IMR-90 (cell line): ENCODE measurements around the gene CYP26B1. TPM values are rescaled to one million over a fixed set of nuclear protein-coding genes. Genes with fewer than 3 reads are reported as not detected.

Experiments used
- ATAC-seq: fragments of 200-7000 bp; cut with Tn5 transposase; 2 replicates; pipeline ENCODE4 v1.9.1; 2020; ENCODE audit warnings: low read depth, mild to moderate bottlenecking, moderate library complexity
- BruUV-seq: library from RNA; stranded (reverse); fragments of 400-500 nt; replicated peaks from 2 replicates; lab custom pipeline; 2021; lab: Mats Ljungman, UMichigan
- CTCF ChIA-PET: fragments of 300-600 bp; formaldehyde crosslinking; extraction: SDS; loops from one replicate; lab custom pipeline; 2021; ENCODE audit warnings: antibody characterized with exemption; lab: Yijun Ruan, JAX
- POLR2A ChIA-PET: fragments of 300-600 bp; sonication (Branson Sonifier 250); formaldehyde crosslinking; loops from one replicate; lab custom pipeline; 2022; ENCODE audit warnings: antibody characterized with exemption; ENCODE audit not compliant: unreplicated experiment; lab: Charles Lee
- DNase-seq: peaks from one replicate; pipeline ENCODE4 v3.0.0; 2013
- H2AFZ ChIP-seq: replicated peaks from 2 replicates; pipeline ENCODE3; 2013; ENCODE audit warnings: low read length, mild to moderate bottlenecking; ENCODE audit not compliant: poor library complexity
- H2AK5ac ChIP-seq: 2 replicates; pipeline ENCODE4 v1.6.1; 2013; ENCODE audit warnings: low read depth, low read length, inconsistent platforms
- H2AK9ac ChIP-seq: replicated peaks from 2 replicates; pipeline ENCODE3; 2013; ENCODE audit warnings: mild to moderate bottlenecking, low read depth, low read length, moderate library complexity; ENCODE audit not compliant: poor library complexity
- H2BK120ac ChIP-seq: 2 replicates; pipeline ENCODE4 v1.6.1; 2013; ENCODE audit warnings: low read depth, low read length, inconsistent platforms
- H2BK15ac ChIP-seq: 3 replicates; pipeline ENCODE4 v1.6.1; 2013; ENCODE audit warnings: low read depth, low read length, inconsistent platforms
- H2BK20ac ChIP-seq: 2 replicates; pipeline ENCODE4 v1.6.1; 2013; ENCODE audit warnings: low read depth, mild to moderate bottlenecking, inconsistent platforms, low read length, moderate library complexity
- H2BK5ac ChIP-seq: 2 replicates; pipeline ENCODE4 v1.6.1; 2013; ENCODE audit warnings: mild to moderate bottlenecking, low read depth, low read length, inconsistent platforms; ENCODE audit not compliant: poor library complexity, severe bottlenecking
- H3K14ac ChIP-seq: replicated peaks from 2 replicates; pipeline ENCODE4 v1.6.1; 2013; ENCODE audit warnings: low read depth, low read length, inconsistent platforms
- H3K18ac ChIP-seq: 2 replicates; pipeline ENCODE4 v1.6.1; 2013; ENCODE audit warnings: low read depth, low read length, control low read depth
- H3K23ac ChIP-seq: 2 replicates; pipeline ENCODE4 v1.6.1; 2013; ENCODE audit warnings: low read depth, low read length, inconsistent platforms
- H3K27ac ChIP-seq: 2 replicates; pipeline ENCODE4 v1.5.1; 2013; ENCODE audit warnings: mild to moderate bottlenecking, control low read depth, low read length; ENCODE audit not compliant: insufficient read depth
- H3K27me3 ChIP-seq: 2 replicates; pipeline ENCODE4 v1.6.1; 2013; ENCODE audit warnings: low read length; ENCODE audit not compliant: control insufficient read depth, insufficient read depth
- H3K36me3 ChIP-seq: 2 replicates; pipeline ENCODE4 v1.6.1; 2013; ENCODE audit warnings: low read length, mixed read lengths; ENCODE audit not compliant: control insufficient read depth, insufficient read depth
- H3K4ac ChIP-seq: 2 replicates; pipeline ENCODE4 v1.6.1; 2013; ENCODE audit warnings: low read depth, low read length, inconsistent platforms
- H3K4me1 ChIP-seq: 2 replicates; pipeline ENCODE4 v1.6.1; 2013; ENCODE audit warnings: low read length, mixed read lengths; ENCODE audit not compliant: control insufficient read depth, insufficient read depth
- H3K4me2 ChIP-seq: 2 replicates; pipeline ENCODE4 v1.6.1; 2013; ENCODE audit warnings: low read depth, mild to moderate bottlenecking, control low read depth, low read length, moderate library complexity
- H3K4me3 ChIP-seq: 2 replicates; pipeline ENCODE4 v1.5.1; 2013; ENCODE audit warnings: low read depth, mild to moderate bottlenecking, control low read depth, low read length, moderate library complexity; ENCODE audit not compliant: insufficient read depth
- H3K56ac ChIP-seq: 2 replicates; pipeline ENCODE4 v1.6.1; 2013; ENCODE audit warnings: low read length, inconsistent platforms; ENCODE audit not compliant: insufficient read depth; ENCODE audit errors: extremely low read depth
- H3K79me1 ChIP-seq, 2 experiments: 2 replicates each; pipeline ENCODE4 v1.6.1; 2013; ENCODE audit warnings: low read length in 2 of 2, inconsistent platforms in 1 of 2, low read depth in 1 of 2
- H3K9ac ChIP-seq: 2 replicates; pipeline ENCODE4 v1.6.1; 2013; ENCODE audit warnings: low read depth, low read length, control low read depth
- H3K9me1 ChIP-seq: 2 replicates; pipeline ENCODE4 v1.6.1; 2013; ENCODE audit warnings: low read length, inconsistent platforms; ENCODE audit not compliant: insufficient read depth
- H3K9me3 ChIP-seq: 2 replicates; pipeline ENCODE4 v1.6.1; 2013; ENCODE audit warnings: low read length; ENCODE audit not compliant: control insufficient read depth, insufficient read depth
- H4K20me1 ChIP-seq: 2 replicates; pipeline ENCODE4 v1.6.1; 2013; ENCODE audit warnings: low read length, inconsistent platforms; ENCODE audit not compliant: insufficient read depth
- H4K5ac ChIP-seq: 2 replicates; pipeline ENCODE4 v1.6.1; 2013; ENCODE audit warnings: mild to moderate bottlenecking, low read depth, low read length, control low read depth
- H4K8ac ChIP-seq, 2 experiments: 2 replicates each; pipeline ENCODE4 v1.6.1; 2013; ENCODE audit warnings: low read depth in 2 of 2, low read length in 2 of 2, control low read depth in 1 of 2, inconsistent platforms in 1 of 2
- H4K91ac ChIP-seq: 2 replicates; pipeline ENCODE4 v1.6.1; 2013; ENCODE audit warnings: low read depth, low read length, inconsistent platforms; ENCODE audit not compliant: insufficient read depth
- CHD1 ChIP-seq: IDR thresholded peaks from 2 replicates; pipeline ENCODE4 v1.6.1; 2012; ENCODE audit warnings: low read depth, low read length, improper control_type of control experiment
- MAFK ChIP-seq: IDR thresholded peaks from 2 replicates; pipeline ENCODE4 v1.6.1; 2012; ENCODE audit warnings: low read depth, low read length, improper control_type of control experiment
- MXI1 ChIP-seq: IDR thresholded peaks from 2 replicates; pipeline ENCODE4 v1.6.1; 2012; ENCODE audit warnings: low read depth, mild to moderate bottlenecking, low read length, moderate library complexity, borderline replicate concordance
- RAD21 ChIP-seq: IDR thresholded peaks from 2 replicates; pipeline ENCODE4 v1.6.1; 2012; ENCODE audit warnings: low read length, improper control_type of control experiment
- RCOR1 ChIP-seq: IDR thresholded peaks from 2 replicates; pipeline ENCODE4 v1.6.1; 2012; ENCODE audit warnings: mild to moderate bottlenecking, low read length, improper control_type of control experiment; ENCODE audit not compliant: insufficient replicate concordance
- RFX5 ChIP-seq: IDR thresholded peaks from 2 replicates; pipeline ENCODE4 v1.8.0; 2012; ENCODE audit warnings: low read depth, mild to moderate bottlenecking, low read length, moderate library complexity
- SMC3 ChIP-seq: fragments of 150-350 bp; IDR thresholded peaks from 2 replicates; pipeline ENCODE4 v1.6.1; 2016; ENCODE audit warnings: low read depth, mild to moderate bottlenecking, antibody characterized with exemption, low read length, moderate library complexity
- whole genome bisulfite sequencing, 2 experiments: methylation state at CpG; one replicate each; pipeline versions ENCODE4 v1.1.5 to v1.1.7; 2013; ENCODE audit warnings: missing lambda C conversion rate in 2 of 2; ENCODE audit not compliant: insufficient read length in 1 of 2; ENCODE audit errors: extremely low coverage in 2 of 2; 5-methylcytosine and 5-hydroxymethylcytosine counted together
- dilution Hi-C: fragments of 300-500 bp; cut with HindIII; formaldehyde crosslinking; loops from one replicate; pipeline ENCODE4 v1.14.3; 2018; ENCODE audit warnings: low sequenced_read_pairs; ENCODE audit not compliant: unreplicated experiment
- in situ Hi-C: fragments of 300-500 bp; cut with MboI; formaldehyde crosslinking; loops from 3 replicates; pipeline ENCODE4 v1.14.3; 2019; ENCODE audit warnings: low sequenced_read_pairs, inconsistent platforms, mixed read lengths
- intact Hi-C: fragments of 100-400 bp; cut with micrococcal nuclease; formaldehyde crosslinking; loops from 2 replicates; pipeline ENCODE4 v1.10.0; 2022
- polyA plus RNA-seq, 3 experiments: library from polyadenylated mRNA; depleted of rRNA; stranded (reverse); fragments of >200 nt; gene quantifications; 2 replicates each; pipeline ENCODE4 v1.2.3, GENCODE V29; 2012; ENCODE audit warnings: low replicate concordance in 1 of 3
- total RNA-seq: library from RNA; depleted of rRNA; stranded (reverse); fragments of >200 nt; gene quantifications from 2 replicates; pipeline ENCODE4 v1.2.3, GENCODE V29; 2012

CYP26B1 gene
- total and polyA plus RNA-seq, 2 of the 4 experiments (the other 2 are of a cell fraction), result 0.02 TPM; not detected in 1

GRCh38 chr2:72080286-72081145 is 67.1 kb downstream of the CYP26B1 start:
- no peaks in the 10 kb centered on the region for H3K9me1 ChIP-seq
- no TSS peak for BruUV-seq
- H3K9ac ChIP-seq, result no peak overlapping the region
- dilution Hi-C loops, result no loop called here
- H3K4me1 ChIP-seq, result no peaks in the 10 kb centered on the region
- no peak overlapping the region for H3K14ac ChIP-seq
- WGBS, 2 experiments, result no CpG with 5 or more reads among the region's 3 CpGs
- TF ChIP-seq RAD21 (no peak), MXI1 (no peak), RFX5 (no peak), CHD1 (no peak), SMC3 (no peak), MAFK (no peak), RCOR1 (no peak)
- H2AFZ ChIP-seq, result no peak overlapping the region
- H2BK20ac ChIP-seq, result no peak overlapping the region
- H3K9me3 ChIP-seq, result peaks cover under 1% of the 10 kb centered on the region; the same call in 1 of the 2 replicates
- H2BK120ac ChIP-seq, result no peak overlapping the region
- no peak overlapping the region for H2AK5ac ChIP-seq
- ChIA-PET CTCF (no interaction called here), POLR2A (no interaction called here)
- H3K4ac ChIP-seq, result no peak overlapping the region
- no peak for DNase-seq
- intact Hi-C loops, result no loop called here
- H3K4me2 ChIP-seq, result no peak overlapping the region
- no peak overlapping the region for H4K8ac ChIP-seq
- no peaks in the 10 kb centered on the region for H3K36me3 ChIP-seq
- H2BK15ac ChIP-seq, result no peak overlapping the region
- no peak overlapping the region for H3K18ac ChIP-seq
- no peak overlapping the region for H3K23ac ChIP-seq
- H2AK9ac ChIP-seq, result no peak overlapping the region
- H3K27me3 ChIP-seq, result no peaks in the 10 kb centered on the region
- no peak overlapping the region for H3K4me3 ChIP-seq
- no peak overlapping the region for H3K56ac ChIP-seq
- H4K91ac ChIP-seq, result no peak overlapping the region
- no peak overlapping the region for H2BK5ac ChIP-seq
- no peak overlapping the region for H4K5ac ChIP-seq
- ATAC-seq, result no peak
- in situ Hi-C loops, result no loop called here
- H4K20me1 ChIP-seq, result no peaks in the 10 kb centered on the region
- no peaks in the 10 kb centered on the region for H3K79me1 ChIP-seq
- no peak overlapping the region for H3K27ac ChIP-seq
